RWPE1 (cell line): ENCODE data around the gene EML2.
A peak's percentile ranks its signal among the peaks of the same experiment; 100 is the strongest.
"Not testable (repeated sequence)": the region's sequence is repeated elsewhere in the genome, so short reads cannot be mapped to it uniquely, and the experiment has no call there.

Experiments
- CTCF ChIA-PET: fragments of 350-600 bp; sonication (Branson Sonifier 250); formaldehyde crosslinking; extraction: SDS; loops from one replicate; lab custom pipeline; 2021; lab: Yijun Ruan, JAX
- POLR2A ChIA-PET: fragments of 400-600 bp; formaldehyde crosslinking; extraction: SDS; loops from one replicate; lab custom pipeline; 2020; ENCODE audit warnings: antibody characterized with exemption; ENCODE audit not compliant: low non-redundant PET; lab: Yijun Ruan, JAX
- DNase-seq: peaks from one replicate; pipeline ENCODE4 v3.0.0; 2012; ENCODE audit warnings: low spot score
- H3K27ac ChIP-seq: fragments of 450-650 bp; 2 replicates; pipeline ENCODE4 v1.5.1; 2017
- CTCF ChIP-seq: fragments of 450-650 bp; conservative IDR thresholded peaks from 2 replicates; pipeline ENCODE4 v1.5.1; 2017; ENCODE audit warnings: low read depth, mild to moderate bottlenecking

EML2 gene

GRCh38 chr19:45636902-45637301 is 2.3 kb downstream of the EML2 start:
- DNase-seq: no peak
- ChIA-PET CTCF (no interaction called here), POLR2A (no interaction called here)
- H3K27ac ChIP-seq: peak overlapping the region; percentile 99
- no peak for TF ChIP-seq CTCF

GRCh38 chr19:45636275-45636674 is 2.9 kb downstream of the EML2 start:
- no peak for DNase-seq
- TF ChIP-seq CTCF: no peak
- peak overlapping the region; percentile 99 for H3K27ac ChIP-seq
- POLR2A ChIA-PET: interaction anchor here (0.5 kb wide), 1 partner anchor 37 kb away, joined by 7 read pairs; no protein-coding TSS in a partner anchor
- CTCF ChIA-PET: no interaction called here

- ChIA-PET POLR2A (no interaction called here), CTCF (interaction anchor here (0.6 to 1.0 kb wide), 2 partner anchors 10 to 13 kb away, joined by 3 read pairs; no protein-coding TSS in a partner anchor)
- peak overlapping the region; percentile 99 for H3K27ac ChIP-seq
- peak; percentile 99 for DNase-seq
- TF ChIP-seq CTCF: no peak
Observed at GRCh38 chr19:45632468-45633196, 6.6 kb downstream of the EML2 start.

- POLR2A ChIA-PET: interaction anchor here (0.6 to 1.0 kb wide), 3 partner anchors 11 to 168 kb away, joined by 3 to 6 read pairs (median 5); no protein-coding TSS in a partner anchor
- TF ChIP-seq CTCF: no peak
- H3K27ac ChIP-seq: peak overlapping the region; percentile 99
- CTCF ChIA-PET: interaction anchor here (0.6 kb wide), 1 partner anchor 11 kb away, joined by 4 read pairs; no protein-coding TSS in a partner anchor
- peak; percentile 93 for DNase-seq
Observed at GRCh38 chr19:45630463-45630862, 8.7 kb downstream of the EML2 start.

- no peak for TF ChIP-seq CTCF
- ChIA-PET CTCF (no interaction called here), POLR2A (no interaction called here)
- H3K27ac ChIP-seq: peak overlapping the region; percentile 99
- DNase-seq: no peak
Observed at GRCh38 chr19:45629704-45630103, 9.5 kb downstream of the EML2 start.

GRCh38 chr19:45628219-45628618 is 11.0 kb downstream of the EML2 start:
- H3K27ac ChIP-seq: 0 out of 2 replicates have a peak overlapping the region, but pooled peaks have one; percentile 7
- DNase-seq, POLR2A ChIA-PET: not testable (repeated sequence)
- CTCF ChIA-PET: interaction anchor here (0.6 kb wide), 1 partner anchor 53 kb away, joined by 3 read pairs; no protein-coding TSS in a partner anchor

GRCh38 chr19:45623984-45624383 is 15.2 kb downstream of the EML2 start:
- ChIA-PET CTCF (no interaction called here), POLR2A (interaction anchor here (0.9 kb wide), 1 partner anchor 15 kb away, joined by 3 read pairs; the partner anchor contains the start of gene EML2)
- no peak overlapping the region for H3K27ac ChIP-seq
- DNase-seq: no peak
- TF ChIP-seq CTCF: no peak
